Stimulated activated CD4-positive, alpha-beta T cell treated with anti-CD3 and anti-CD28 coated beads, TNF-alpha, amount 100 ng/mL, for 24 hours (primary cell): ENCODE results near the gene HAGH.

Experiments
- DNase-seq, 3 experiments: peaks; one replicate each; pipeline ENCODE4 v3.0.0-alpha.2; 2020; ENCODE audit warnings: low read depth in 3 of 3

The HAGH gene

GRCh38 chr16:1762196-1762878 is 64.3 kb downstream of the HAGH start:
- DNase-seq, result no peak

GRCh38 chr16:1761751-1762150 is 64.9 kb downstream of the HAGH start:
- DNase-seq, result no peak

- DNase-seq, result no peak
Observed at GRCh38 chr16:1760911-1761310, 65.7 kb downstream of the HAGH start.

GRCh38 chr16:1759511-1759910 is 67.1 kb downstream of the HAGH start:
- no peak for DNase-seq

- DNase-seq, result no peak
Observed at GRCh38 chr16:1758923-1759322, 67.7 kb downstream of the HAGH start.

- DNase-seq, result no peak
Observed at GRCh38 chr16:1757714-1758461, 68.7 kb downstream of the HAGH start.
